Measurements from ENCODE around the gene HSFX2.
"Not testable (repeated sequence)": the region's sequence is repeated elsewhere in the genome, so short reads cannot be mapped to it uniquely, and the experiment has no call there.

HSFX2 gene

DNA sequence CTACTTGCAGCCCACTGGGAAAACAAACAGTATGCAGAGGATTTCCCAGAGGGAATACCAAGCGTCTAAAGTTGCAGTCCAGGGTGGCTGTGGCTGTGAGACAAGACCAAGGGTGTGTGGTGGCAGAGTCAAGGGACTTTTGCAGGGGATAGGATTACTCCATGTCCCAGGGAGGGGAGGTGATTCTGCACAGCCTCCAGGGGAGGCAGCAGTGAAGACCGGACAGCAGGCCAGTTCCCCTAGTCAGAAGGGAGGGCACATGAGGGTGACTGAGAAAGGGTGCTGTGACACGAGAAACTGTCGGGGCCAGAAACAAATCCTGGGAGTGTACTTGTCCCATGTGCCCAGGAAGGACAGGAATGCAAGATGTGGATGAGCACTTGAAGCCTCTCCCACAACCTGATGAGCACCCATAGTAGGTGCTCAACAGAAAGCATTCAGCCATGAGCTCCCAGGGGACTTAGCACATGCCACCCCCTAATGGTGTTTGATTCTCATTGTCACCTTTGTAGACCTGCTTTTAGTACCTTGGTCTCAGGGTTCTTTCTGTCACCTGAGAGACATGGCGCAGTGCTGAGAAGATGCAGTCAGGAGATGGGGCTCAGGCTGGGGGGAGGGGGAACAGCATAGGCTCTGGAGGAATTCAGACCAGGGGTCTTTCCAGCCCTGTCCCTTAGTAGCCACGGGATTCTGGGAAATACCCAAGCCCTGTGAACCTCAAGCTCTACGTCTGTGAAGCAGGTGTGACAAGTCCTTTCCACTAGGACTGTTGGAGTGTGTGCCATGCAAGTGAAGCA is 27.3 kb downstream of the HSFX2 start:
- H3K4me1 ChIP-seq (ENCODE audit: control insufficient read depth, insufficient read depth, low read length), result peaks cover 4% of the 10 kb centered on the region
- no peak overlapping the region for H3K4me3 ChIP-seq (ENCODE audit: insufficient read depth, low read depth, low read length)
- H3K9me3 ChIP-seq (ENCODE audit: control insufficient read depth, low read length), result no peaks in the 10 kb centered on the region
- H3K27ac ChIP-seq (ENCODE audit: insufficient read depth, low read depth, low read length, poor library complexity, severe bottlenecking), result no peak overlapping the region
- H3K27me3 ChIP-seq (ENCODE audit: control insufficient read depth, insufficient read depth, low read length, poor library complexity, severe bottlenecking), result no peaks in the 10 kb centered on the region
- WGBS, 2 experiments, result 82 to 85% methylated on average over 7 of the region's 7 CpGs
- H3K36me3 ChIP-seq (ENCODE audit: control insufficient read depth, insufficient read depth, low read length), result no peaks in the 10 kb centered on the region

DNA sequence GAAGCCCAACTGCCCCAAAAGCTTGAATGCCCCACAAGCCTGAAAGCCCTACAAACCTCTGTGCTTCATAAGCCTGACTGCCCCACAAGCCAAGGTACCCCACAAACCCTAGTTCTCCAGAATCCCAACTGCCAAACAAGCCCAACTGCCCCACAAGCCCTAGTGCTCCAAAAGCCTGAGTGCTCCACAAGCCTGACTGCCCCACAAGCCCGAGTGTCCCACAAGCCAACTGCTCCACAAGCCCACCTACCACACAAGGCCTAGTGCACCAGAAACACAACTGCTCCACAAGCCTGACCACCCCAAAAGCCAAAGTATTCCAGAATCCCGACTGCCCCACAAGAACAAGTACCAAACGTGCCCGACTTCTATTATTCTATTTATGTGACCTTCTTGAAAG is 31.8 kb downstream of the HSFX2 start:
- Histone ChIP-seq H3K9me3 (ENCODE audit: control insufficient read depth, low read length) (no peaks in the 10 kb centered on the region), H3K4me1 (ENCODE audit: control insufficient read depth, insufficient read depth, low read length) (no peaks in the 10 kb centered on the region), H3K4me3 (ENCODE audit: insufficient read depth, low read depth, low read length) (no peak overlapping the region), H3K27me3 (ENCODE audit: control insufficient read depth, insufficient read depth, low read length, poor library complexity, severe bottlenecking) (no peaks in the 10 kb centered on the region), H3K36me3 (ENCODE audit: control insufficient read depth, insufficient read depth, low read length) (no peaks in the 10 kb centered on the region), H3K27ac (ENCODE audit: insufficient read depth, low read depth, low read length, poor library complexity, severe bottlenecking) (no peak overlapping the region)
- 86 to 98% methylated on average over 3 to 4 of the region's 4 CpGs for WGBS, 2 experiments

DNA sequence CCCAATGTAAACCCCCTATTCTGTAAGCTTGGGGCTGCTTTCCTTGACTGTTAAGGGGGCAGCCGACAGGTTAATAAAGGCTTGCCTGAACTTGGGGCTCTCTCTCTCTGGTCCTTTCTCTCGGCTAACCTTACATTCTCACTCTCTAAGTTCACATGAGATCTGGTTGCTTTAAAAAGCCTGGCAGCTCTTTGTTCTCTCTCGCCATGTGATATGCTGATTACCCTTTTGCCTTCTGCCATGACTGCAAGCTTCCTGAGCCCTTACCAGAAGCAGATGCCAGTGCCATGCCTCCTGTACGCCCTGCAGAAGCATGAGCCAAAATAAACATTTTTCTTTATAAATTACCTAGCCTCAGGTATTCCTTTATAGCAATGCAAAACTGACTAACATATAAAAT is 39.9 kb downstream of the HSFX2 start:
- not testable (repeated sequence) for H3K9me3 ChIP-seq (ENCODE audit: control insufficient read depth, low read length); H3K36me3 ChIP-seq (ENCODE audit: control insufficient read depth, insufficient read depth, low read length); H3K4me1 ChIP-seq (ENCODE audit: control insufficient read depth, insufficient read depth, low read length); H3K27ac ChIP-seq (ENCODE audit: insufficient read depth, low read depth, low read length, poor library complexity, severe bottlenecking); H3K4me3 ChIP-seq (ENCODE audit: insufficient read depth, low read depth, low read length); H3K27me3 ChIP-seq (ENCODE audit: control insufficient read depth, insufficient read depth, low read length, poor library complexity, severe bottlenecking)
- WGBS, 2 experiments, result no CpG with 5 or more reads among the region's 4 CpGs

DNA sequence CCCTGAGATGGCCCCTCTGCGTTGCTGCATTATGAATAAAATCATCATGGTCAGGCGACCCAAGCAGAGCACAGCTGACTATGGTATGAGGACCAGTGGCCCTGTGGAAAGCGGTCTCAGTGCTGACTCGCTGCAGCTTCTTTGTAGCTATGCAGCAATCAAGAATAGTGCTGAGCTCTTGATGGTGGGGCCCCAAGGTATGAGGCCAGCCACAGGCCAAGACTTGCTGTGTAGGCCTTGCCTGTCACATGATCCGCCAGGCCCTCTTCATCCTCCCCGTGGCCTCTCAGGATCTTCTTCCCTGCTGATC is 43.2 kb downstream of the HSFX2 start:
- not testable (repeated sequence) for H3K4me3 ChIP-seq (ENCODE audit: insufficient read depth, low read depth, low read length); H3K9me3 ChIP-seq (ENCODE audit: control insufficient read depth, low read length); H3K4me1 ChIP-seq (ENCODE audit: control insufficient read depth, insufficient read depth, low read length); H3K27ac ChIP-seq (ENCODE audit: insufficient read depth, low read depth, low read length, poor library complexity, severe bottlenecking); H3K36me3 ChIP-seq (ENCODE audit: control insufficient read depth, insufficient read depth, low read length); H3K27me3 ChIP-seq (ENCODE audit: control insufficient read depth, insufficient read depth, low read length, poor library complexity, severe bottlenecking)
- no CpG with 5 or more reads among the region's 6 CpGs for WGBS, 2 experiments

DNA sequence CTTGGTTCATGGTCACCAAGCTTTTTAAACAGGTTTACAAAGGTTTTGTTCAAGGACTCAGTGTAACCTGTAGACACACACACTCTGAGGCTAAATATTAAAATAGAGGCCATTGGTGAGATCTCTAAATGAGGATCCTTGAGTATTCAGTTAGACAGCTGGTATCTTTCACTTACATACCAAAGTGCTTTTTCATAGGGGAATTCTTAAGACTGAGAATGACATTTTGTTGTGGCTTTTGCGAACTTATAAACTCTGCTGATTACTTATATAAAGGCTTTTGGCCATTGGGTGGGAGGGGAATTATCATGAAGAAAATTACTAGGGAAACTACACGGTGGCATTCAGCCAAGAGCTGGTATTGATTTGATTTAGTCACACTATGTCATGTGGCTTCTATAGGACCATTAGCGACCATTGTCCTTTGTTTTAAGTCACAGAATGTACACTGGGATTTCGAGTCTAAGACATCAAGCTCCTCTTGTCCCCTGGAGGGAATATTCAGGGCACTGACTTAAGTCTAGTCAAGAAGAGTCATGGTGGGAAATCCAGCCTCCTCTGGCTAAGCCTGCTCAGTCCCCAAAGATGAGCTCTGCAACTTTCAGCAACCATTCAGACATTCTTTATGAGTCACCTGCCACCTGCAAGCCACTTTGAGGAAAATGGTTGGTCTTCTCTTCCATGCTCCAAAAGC is 43.7 kb downstream of the HSFX2 start:
- H3K4me1 ChIP-seq (ENCODE audit: control insufficient read depth, insufficient read depth, low read length); H3K27ac ChIP-seq (ENCODE audit: insufficient read depth, low read depth, low read length, poor library complexity, severe bottlenecking); H3K4me3 ChIP-seq (ENCODE audit: insufficient read depth, low read depth, low read length); H3K27me3 ChIP-seq (ENCODE audit: control insufficient read depth, insufficient read depth, low read length, poor library complexity, severe bottlenecking); H3K9me3 ChIP-seq (ENCODE audit: control insufficient read depth, low read length); H3K36me3 ChIP-seq (ENCODE audit: control insufficient read depth, insufficient read depth, low read length): not testable (repeated sequence)
- WGBS, 2 experiments, result no CpG with 5 or more reads among the region's 4 CpGs

DNA sequence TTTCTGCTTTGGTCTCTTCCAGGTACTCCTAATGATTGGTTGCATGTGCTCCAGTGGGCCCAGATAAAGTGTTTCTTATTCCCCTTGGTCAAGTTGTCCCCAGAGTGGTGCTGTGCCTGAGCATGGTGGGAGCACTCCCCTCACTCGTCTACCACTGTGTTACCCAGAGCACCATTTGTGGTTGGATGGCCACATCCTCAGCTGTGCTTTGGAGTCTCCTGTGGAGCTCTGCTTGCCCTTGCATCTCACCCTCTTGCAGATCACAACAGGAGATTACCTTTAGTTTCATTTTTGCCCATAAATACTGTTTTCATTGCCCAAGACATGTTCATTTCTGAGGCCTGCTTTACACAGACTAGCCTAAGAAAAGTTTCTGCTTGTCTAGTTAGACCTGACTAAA is 44.7 kb downstream of the HSFX2 start:
- WGBS, 2 experiments, result 100% methylated on average over 1 of the region's 1 CpG; no CpG with 5 or more reads in 1 of the 2 experiments

DNA sequence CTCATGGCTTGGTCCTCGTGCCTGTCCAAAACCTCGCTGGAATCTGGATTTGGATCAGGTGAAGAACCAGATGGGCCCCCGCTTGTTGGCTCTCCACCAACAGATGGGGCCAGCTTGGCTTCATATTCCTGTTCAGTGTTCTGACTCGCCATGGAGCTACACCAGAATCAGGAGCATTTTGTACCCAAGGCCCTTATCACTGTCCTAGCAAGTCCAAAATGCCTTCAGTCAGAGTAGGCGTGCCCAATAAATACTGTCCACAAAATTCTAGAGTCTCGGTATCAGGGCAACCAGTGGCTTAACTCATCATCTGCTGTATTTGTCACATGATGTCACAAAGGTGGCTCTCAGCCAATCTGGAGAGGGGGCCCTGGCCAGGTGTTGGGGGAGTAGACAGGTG is 45.4 kb downstream of the HSFX2 start, which contains the start of gene HSFX3:
Gene HSFX3 (minus strand): TSS at position 224 of the 400 bp plus-strand sequence. CDS start 72 bp downstream, at position 152.
- H3K27me3 ChIP-seq (ENCODE audit: control insufficient read depth, insufficient read depth, low read length, poor library complexity, severe bottlenecking); H3K4me1 ChIP-seq (ENCODE audit: control insufficient read depth, insufficient read depth, low read length): not testable (repeated sequence)
- WGBS, 2 experiments, result no CpG with 5 or more reads among the region's 6 CpGs

More for the DNA sequence above, 44.7 kb downstream of the HSFX2 start:
- not testable (repeated sequence) for H3K4me3 ChIP-seq (ENCODE audit: insufficient read depth, low read depth, low read length); H3K4me1 ChIP-seq (ENCODE audit: control insufficient read depth, insufficient read depth, low read length); H3K27ac ChIP-seq (ENCODE audit: insufficient read depth, low read depth, low read length, poor library complexity, severe bottlenecking); H3K27me3 ChIP-seq (ENCODE audit: control insufficient read depth, insufficient read depth, low read length, poor library complexity, severe bottlenecking); H3K9me3 ChIP-seq (ENCODE audit: control insufficient read depth, low read length); H3K36me3 ChIP-seq (ENCODE audit: control insufficient read depth, insufficient read depth, low read length)

DNA sequence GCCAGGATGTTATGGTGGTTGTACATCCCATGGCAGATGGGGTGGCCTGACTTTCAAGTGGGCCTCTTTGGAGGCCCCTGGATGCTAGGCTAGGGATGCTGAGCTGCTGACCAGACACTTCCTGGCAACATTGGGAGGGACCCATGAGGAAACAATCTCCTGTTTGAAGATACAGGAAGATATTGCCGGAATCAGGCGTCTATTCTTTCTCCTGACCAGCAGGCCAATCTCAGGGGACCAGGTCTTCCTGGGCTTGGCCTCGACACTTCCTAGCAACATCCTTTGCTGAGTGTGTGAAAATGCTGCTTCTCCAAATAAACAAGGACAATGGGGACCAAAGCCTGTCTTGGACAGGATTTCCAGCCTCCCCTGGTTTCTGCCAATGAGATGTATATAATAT is 47.3 kb downstream of the HSFX2 start:
- H3K4me1 ChIP-seq (ENCODE audit: control insufficient read depth, insufficient read depth, low read length); H3K9me3 ChIP-seq (ENCODE audit: control insufficient read depth, low read length); H3K27me3 ChIP-seq (ENCODE audit: control insufficient read depth, insufficient read depth, low read length, poor library complexity, severe bottlenecking); H3K27ac ChIP-seq (ENCODE audit: insufficient read depth, low read depth, low read length, poor library complexity, severe bottlenecking); H3K4me3 ChIP-seq (ENCODE audit: insufficient read depth, low read depth, low read length); H3K36me3 ChIP-seq (ENCODE audit: control insufficient read depth, insufficient read depth, low read length): not testable (repeated sequence)
- 83% methylated on average over 1 of the region's 3 CpGs; no CpG with 5 or more reads in 1 of the 2 experiments for WGBS, 2 experiments

More for the DNA sequence above, 45.4 kb downstream of the HSFX2 start, which contains the start of gene HSFX3:
- H3K4me3 ChIP-seq (ENCODE audit: insufficient read depth, low read depth, low read length); H3K36me3 ChIP-seq (ENCODE audit: control insufficient read depth, insufficient read depth, low read length); H3K9me3 ChIP-seq (ENCODE audit: control insufficient read depth, low read length); H3K27ac ChIP-seq (ENCODE audit: insufficient read depth, low read depth, low read length, poor library complexity, severe bottlenecking): not testable (repeated sequence)

DNA sequence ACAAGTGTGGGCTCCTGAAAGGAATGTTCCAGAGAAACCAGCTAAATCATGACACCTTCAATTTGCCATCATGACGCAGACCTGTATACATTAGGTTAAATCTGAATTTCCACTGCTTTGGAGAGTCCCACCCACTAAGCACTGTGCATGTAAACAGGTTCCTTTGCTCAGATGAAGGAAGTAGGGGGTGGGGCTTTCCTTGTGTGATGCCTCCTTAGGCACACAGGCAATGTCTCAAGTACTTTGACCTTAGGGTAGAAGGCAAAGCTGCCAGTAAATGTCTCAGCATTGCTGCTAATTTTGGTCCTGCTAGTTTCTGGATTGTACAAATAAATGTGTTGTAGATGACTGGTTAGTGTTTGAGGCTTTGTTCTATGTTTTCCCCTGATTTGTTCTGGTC is 48.2 kb downstream of the HSFX2 start:
- WGBS, 2 experiments, result 80 to 100% methylated on average over 1 of the region's 1 CpG
- H3K27me3 ChIP-seq (ENCODE audit: control insufficient read depth, insufficient read depth, low read length, poor library complexity, severe bottlenecking); H3K36me3 ChIP-seq (ENCODE audit: control insufficient read depth, insufficient read depth, low read length); H3K4me1 ChIP-seq (ENCODE audit: control insufficient read depth, insufficient read depth, low read length); H3K27ac ChIP-seq (ENCODE audit: insufficient read depth, low read depth, low read length, poor library complexity, severe bottlenecking); H3K9me3 ChIP-seq (ENCODE audit: control insufficient read depth, low read length); H3K4me3 ChIP-seq (ENCODE audit: insufficient read depth, low read depth, low read length): not testable (repeated sequence)

DNA sequence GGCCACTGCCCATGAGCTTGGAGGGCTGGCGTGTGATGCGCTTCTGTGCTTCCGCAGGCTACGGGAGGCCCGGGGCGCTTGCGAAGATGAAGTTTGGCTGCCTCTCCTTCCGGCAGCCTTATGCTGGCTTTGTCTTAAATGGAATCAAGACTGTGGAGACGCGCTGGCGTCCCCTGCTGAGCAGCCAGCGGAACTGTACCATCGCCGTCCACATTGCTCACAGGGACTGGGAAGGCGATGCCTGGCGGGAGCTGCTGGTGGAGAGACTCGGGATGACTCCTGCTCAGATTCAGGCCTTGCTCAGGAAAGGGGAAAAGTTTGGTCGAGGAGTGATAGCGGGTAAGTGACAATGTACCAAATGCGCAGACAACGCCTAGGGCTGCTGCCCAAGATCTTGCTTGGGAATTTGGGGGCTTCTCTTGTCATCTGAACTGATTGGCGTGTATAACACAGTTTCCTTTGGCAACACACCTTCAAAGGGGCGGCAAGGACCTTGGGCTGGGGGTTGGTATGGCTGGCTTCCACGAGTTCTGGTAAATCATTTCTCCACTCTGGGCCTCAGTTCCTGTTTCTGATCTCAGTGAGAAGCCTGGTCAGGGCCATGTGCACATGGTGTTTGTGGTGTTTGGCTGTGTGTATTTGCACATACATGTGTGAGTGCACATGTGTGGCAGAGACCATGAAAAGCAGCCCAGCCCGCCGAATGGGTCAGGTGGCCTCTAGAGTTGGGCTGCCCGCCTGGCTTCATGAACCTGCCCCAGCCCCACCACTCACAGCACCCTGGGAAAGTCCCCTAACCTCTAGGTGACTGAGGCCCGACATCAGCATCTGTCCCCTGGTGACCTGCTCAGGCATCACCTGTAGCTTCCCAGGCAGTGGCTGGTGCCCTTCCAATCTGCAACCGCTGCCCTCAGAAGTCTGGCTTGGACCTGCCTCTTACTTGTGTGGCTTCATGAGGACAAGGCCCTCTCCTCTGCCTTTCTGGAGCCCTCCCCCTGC is 49.3 kb downstream of the HSFX2 start:
- not testable (repeated sequence) for H3K27me3 ChIP-seq (ENCODE audit: control insufficient read depth, insufficient read depth, low read length, poor library complexity, severe bottlenecking); H3K4me3 ChIP-seq (ENCODE audit: insufficient read depth, low read depth, low read length); H3K9me3 ChIP-seq (ENCODE audit: control insufficient read depth, low read length); H3K36me3 ChIP-seq (ENCODE audit: control insufficient read depth, insufficient read depth, low read length); H3K4me1 ChIP-seq (ENCODE audit: control insufficient read depth, insufficient read depth, low read length); H3K27ac ChIP-seq (ENCODE audit: insufficient read depth, low read depth, low read length, poor library complexity, severe bottlenecking)
- WGBS, 2 experiments, result 63 to 76% methylated on average over 8 to 13 of the region's 29 CpGs
